Panc1 (cell line): Measurements from ENCODE around the gene IFNG-AS1. TPM values are rescaled to one million over a fixed set of nuclear protein-coding genes. Genes with fewer than 3 reads are reported as not detected.

Source experiments
- ATAC-seq: fragments of 200-7000 bp; cut with Tn5 transposase; 2 replicates; pipeline ENCODE4 v1.9.1; 2020; ENCODE audit warnings: mild to moderate bottlenecking, moderate library complexity
- BruUV-seq: library from RNA; stranded (reverse); fragments of 400-500 nt; replicated peaks from 2 replicates; lab custom pipeline; 2021; lab: Mats Ljungman, UMichigan
- CTCF ChIA-PET: fragments of 300-600 bp; sonication (Branson Sonifier 250); formaldehyde crosslinking; loops from one replicate; lab custom pipeline; 2022; ENCODE audit warnings: antibody characterized with exemption; lab: Charles Lee
- POLR2A ChIA-PET: fragments of 300-600 bp; sonication (Branson Sonifier 250); formaldehyde crosslinking; loops from one replicate; lab custom pipeline; 2022; ENCODE audit warnings: antibody characterized with exemption; lab: Charles Lee
- DNase-seq: peaks from one replicate; pipeline ENCODE4 v3.0.0-alpha.2; 2010; ENCODE audit warnings: low read depth, low spot score
- H3K27ac ChIP-seq: 2 replicates; pipeline ENCODE4 v1.5.1; 2011; ENCODE audit warnings: mild to moderate bottlenecking, low read length, inconsistent platforms
- H3K27me3 ChIP-seq: fragments of 200-500 bp; sonication (Bioruptor generic); 2 replicates; pipeline ENCODE4 v1.6.0; 2014; ENCODE audit warnings: low read length, inconsistent platforms; ENCODE audit not compliant: control insufficient read depth, insufficient read depth
- H3K36me3 ChIP-seq: fragments of 200-500 bp; sonication (Bioruptor generic); 2 replicates; pipeline ENCODE4 v1.5.1; 2014; ENCODE audit warnings: inconsistent platforms, mild to moderate bottlenecking, low read length, moderate library complexity; ENCODE audit not compliant: control insufficient read depth, insufficient read depth
- H3K4me1 ChIP-seq: 2 replicates; pipeline ENCODE4 v1.5.1; 2011; ENCODE audit warnings: inconsistent platforms, mild to moderate bottlenecking, low read length, moderate library complexity; ENCODE audit not compliant: control insufficient read depth, insufficient read depth
- H3K4me3 ChIP-seq, 2 experiments: 2 replicates each; pipeline ENCODE4 v1.5.1; 2011 to 2012; ENCODE audit warnings: low read depth in 2 of 2, low read length in 2 of 2, mild to moderate bottlenecking in 2 of 2, inconsistent platforms in 1 of 2, moderate library complexity in 1 of 2
- H3K9me3 ChIP-seq: fragments of 200-500 bp; sonication (Bioruptor generic); 2 replicates; pipeline ENCODE4 v1.5.1; 2014; ENCODE audit warnings: low read depth, mild to moderate bottlenecking, inconsistent platforms, low read length, moderate library complexity; ENCODE audit not compliant: control insufficient read depth, insufficient read depth
- POLR2AphosphoS5 ChIP-seq: IDR thresholded peaks from 2 replicates; pipeline ENCODE4 v1.6.1; 2012; ENCODE audit warnings: mild to moderate bottlenecking, low read depth, low read length, moderate library complexity
- SIN3A ChIP-seq: IDR thresholded peaks from 2 replicates; pipeline ENCODE4 v1.6.1; 2012; ENCODE audit warnings: low read depth, mild to moderate bottlenecking, low read length, moderate library complexity, borderline replicate concordance; ENCODE audit not compliant: insufficient read depth
- TCF7L2 ChIP-seq: IDR thresholded peaks from 2 replicates; pipeline ENCODE4 v1.6.1; 2011; ENCODE audit warnings: mild to moderate bottlenecking, low read depth, low read length, inconsistent platforms
- in situ Hi-C: cut with HindIII; loops from 2 replicates; pipeline ENCODE4 v1.10.0; 2016; ENCODE audit warnings: low sequenced_read_pairs, low pct_unique_long_range_greater_than_20kb
- intact Hi-C: fragments of 100-400 bp; cut with micrococcal nuclease; formaldehyde crosslinking; loops from one replicate; pipeline ENCODE4 v1.10.0; 2022; ENCODE audit not compliant: unreplicated experiment
- total RNA-seq: library from RNA; stranded (reverse); gene quantifications from one replicate; pipeline ENCODE4 v1.2.1, GENCODE V29; 2021; ENCODE audit not compliant: unreplicated experiment
- TF ChIP-seq, protein P1 (sequence below): fragments of 450-650 bp; IDR thresholded peaks from 2 replicates; pipeline ENCODE4 v1.5.1; 2017; ENCODE audit warnings: mild to moderate bottlenecking
- TF ChIP-seq, protein P2 (sequence below), 2 experiments: IDR thresholded peaks; 2 replicates each; pipeline ENCODE4 v1.6.1; 2011 to 2012; ENCODE audit warnings: low read depth in 2 of 2, control low read depth in 1 of 2, low read length in 1 of 2, mild to moderate bottlenecking in 1 of 2, moderate library complexity in 1 of 2; ENCODE audit not compliant: insufficient read depth in 1 of 2

Gene IFNG-AS1
- total RNA-seq, 1 experiment from 2014 or later: not detected

DNA sequence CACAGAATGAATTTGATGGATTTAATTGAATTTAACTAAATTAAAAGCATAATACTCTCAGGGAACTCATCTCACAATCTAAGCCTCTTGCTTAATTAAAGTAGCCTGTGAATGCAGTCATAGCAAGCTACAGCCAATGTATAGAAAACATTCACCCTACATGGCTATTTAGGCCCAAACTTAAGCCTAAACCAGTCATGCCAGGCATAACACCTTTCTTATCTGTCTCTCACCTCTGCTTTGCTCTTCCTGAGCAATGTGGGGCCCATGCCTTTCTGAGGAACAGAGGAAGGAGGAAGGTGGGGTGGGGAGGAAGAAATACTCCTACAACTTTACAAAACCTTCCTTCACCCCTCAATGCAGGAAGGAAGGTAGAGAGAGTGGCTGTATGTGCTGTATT lies 29.1 kb downstream of the IFNG-AS1 start:
- ChIA-PET CTCF (no interaction called here), POLR2A (no interaction called here)
- DNase-seq (no peak), ATAC-seq (no peak)
- Histone ChIP-seq H3K27me3 (no peaks in the 10 kb centered on the region; the same call in 1 of the 2 replicates), H3K27ac (no peak overlapping the region), H3K9me3 (no peaks in the 10 kb centered on the region), H3K4me3 (no peak overlapping the region), H3K4me1 (no peaks in the 10 kb centered on the region), H3K36me3 (no peaks in the 10 kb centered on the region)
- in situ Hi-C loops: no loop called here
- TF ChIP-seq POLR2AphosphoS5 (no peak), SIN3A (no peak), TCF7L2 (no peak)
- TF ChIP-seq, protein P1, sequence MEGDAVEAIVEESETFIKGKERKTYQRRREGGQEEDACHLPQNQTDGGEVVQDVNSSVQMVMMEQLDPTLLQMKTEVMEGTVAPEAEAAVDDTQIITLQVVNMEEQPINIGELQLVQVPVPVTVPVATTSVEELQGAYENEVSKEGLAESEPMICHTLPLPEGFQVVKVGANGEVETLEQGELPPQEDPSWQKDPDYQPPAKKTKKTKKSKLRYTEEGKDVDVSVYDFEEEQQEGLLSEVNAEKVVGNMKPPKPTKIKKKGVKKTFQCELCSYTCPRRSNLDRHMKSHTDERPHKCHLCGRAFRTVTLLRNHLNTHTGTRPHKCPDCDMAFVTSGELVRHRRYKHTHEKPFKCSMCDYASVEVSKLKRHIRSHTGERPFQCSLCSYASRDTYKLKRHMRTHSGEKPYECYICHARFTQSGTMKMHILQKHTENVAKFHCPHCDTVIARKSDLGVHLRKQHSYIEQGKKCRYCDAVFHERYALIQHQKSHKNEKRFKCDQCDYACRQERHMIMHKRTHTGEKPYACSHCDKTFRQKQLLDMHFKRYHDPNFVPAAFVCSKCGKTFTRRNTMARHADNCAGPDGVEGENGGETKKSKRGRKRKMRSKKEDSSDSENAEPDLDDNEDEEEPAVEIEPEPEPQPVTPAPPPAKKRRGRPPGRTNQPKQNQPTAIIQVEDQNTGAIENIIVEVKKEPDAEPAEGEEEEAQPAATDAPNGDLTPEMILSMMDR: no peak
- TF ChIP-seq, protein P2, sequence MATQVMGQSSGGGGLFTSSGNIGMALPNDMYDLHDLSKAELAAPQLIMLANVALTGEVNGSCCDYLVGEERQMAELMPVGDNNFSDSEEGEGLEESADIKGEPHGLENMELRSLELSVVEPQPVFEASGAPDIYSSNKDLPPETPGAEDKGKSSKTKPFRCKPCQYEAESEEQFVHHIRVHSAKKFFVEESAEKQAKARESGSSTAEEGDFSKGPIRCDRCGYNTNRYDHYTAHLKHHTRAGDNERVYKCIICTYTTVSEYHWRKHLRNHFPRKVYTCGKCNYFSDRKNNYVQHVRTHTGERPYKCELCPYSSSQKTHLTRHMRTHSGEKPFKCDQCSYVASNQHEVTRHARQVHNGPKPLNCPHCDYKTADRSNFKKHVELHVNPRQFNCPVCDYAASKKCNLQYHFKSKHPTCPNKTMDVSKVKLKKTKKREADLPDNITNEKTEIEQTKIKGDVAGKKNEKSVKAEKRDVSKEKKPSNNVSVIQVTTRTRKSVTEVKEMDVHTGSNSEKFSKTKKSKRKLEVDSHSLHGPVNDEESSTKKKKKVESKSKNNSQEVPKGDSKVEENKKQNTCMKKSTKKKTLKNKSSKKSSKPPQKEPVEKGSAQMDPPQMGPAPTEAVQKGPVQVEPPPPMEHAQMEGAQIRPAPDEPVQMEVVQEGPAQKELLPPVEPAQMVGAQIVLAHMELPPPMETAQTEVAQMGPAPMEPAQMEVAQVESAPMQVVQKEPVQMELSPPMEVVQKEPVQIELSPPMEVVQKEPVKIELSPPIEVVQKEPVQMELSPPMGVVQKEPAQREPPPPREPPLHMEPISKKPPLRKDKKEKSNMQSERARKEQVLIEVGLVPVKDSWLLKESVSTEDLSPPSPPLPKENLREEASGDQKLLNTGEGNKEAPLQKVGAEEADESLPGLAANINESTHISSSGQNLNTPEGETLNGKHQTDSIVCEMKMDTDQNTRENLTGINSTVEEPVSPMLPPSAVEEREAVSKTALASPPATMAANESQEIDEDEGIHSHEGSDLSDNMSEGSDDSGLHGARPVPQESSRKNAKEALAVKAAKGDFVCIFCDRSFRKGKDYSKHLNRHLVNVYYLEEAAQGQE (IDR thresholded peaks at IDR 0.05; ENCODE audit: insufficient read depth in 1 of 2, low read depth in 2 of 2, low read length in 1 of 2): no peak
- no TSS peak for BruUV-seq
- intact Hi-C loops: no loop called here

- CTCF ChIA-PET: no interaction called here
- H3K4me3 ChIP-seq: no peak overlapping the region
- in situ Hi-C loops (no loop called here), intact Hi-C loops (no loop called here)
- H3K36me3 ChIP-seq: no peaks in the 10 kb centered on the region
- no TSS peak for BruUV-seq
- DNase-seq (no peak), ATAC-seq (no peak)
- H3K27ac ChIP-seq: no peak overlapping the region
- H3K9me3 ChIP-seq: no peaks in the 10 kb centered on the region
- H3K27me3 ChIP-seq: no peaks in the 10 kb centered on the region; the same call in 1 of the 2 replicates
- POLR2A ChIA-PET: no interaction called here
- no peaks in the 10 kb centered on the region for H3K4me1 ChIP-seq
- TF ChIP-seq SIN3A (no peak), POLR2AphosphoS5 (no peak), TCF7L2 (no peak)
- TF ChIP-seq, protein P1: no peak
- TF ChIP-seq, protein P2 (IDR thresholded peaks at IDR 0.05; ENCODE audit: insufficient read depth in 1 of 2, low read depth in 2 of 2, low read length in 1 of 2): no peak
These were observed 30.8 kb downstream of the IFNG-AS1 start for GRCh38 chr12:68020049-68020448.
